Stimulated activated CD4-positive, alpha-beta T cell treated with anti-CD3 and anti-CD28 coated beads, Interleukin-15, amount 100 ng/mL, for 48 hours (primary cell): ENCODE results near the gene KIAA0825.
A peak's percentile ranks its signal among the peaks of the same experiment; 100 is the strongest.

Experiments
- DNase-seq, 2 donors: peaks; one replicate each; pipeline ENCODE4 v3.0.0-alpha.2; 2020; ENCODE audit warnings: low read depth in 2 of 2

Gene KIAA0825, protein sequence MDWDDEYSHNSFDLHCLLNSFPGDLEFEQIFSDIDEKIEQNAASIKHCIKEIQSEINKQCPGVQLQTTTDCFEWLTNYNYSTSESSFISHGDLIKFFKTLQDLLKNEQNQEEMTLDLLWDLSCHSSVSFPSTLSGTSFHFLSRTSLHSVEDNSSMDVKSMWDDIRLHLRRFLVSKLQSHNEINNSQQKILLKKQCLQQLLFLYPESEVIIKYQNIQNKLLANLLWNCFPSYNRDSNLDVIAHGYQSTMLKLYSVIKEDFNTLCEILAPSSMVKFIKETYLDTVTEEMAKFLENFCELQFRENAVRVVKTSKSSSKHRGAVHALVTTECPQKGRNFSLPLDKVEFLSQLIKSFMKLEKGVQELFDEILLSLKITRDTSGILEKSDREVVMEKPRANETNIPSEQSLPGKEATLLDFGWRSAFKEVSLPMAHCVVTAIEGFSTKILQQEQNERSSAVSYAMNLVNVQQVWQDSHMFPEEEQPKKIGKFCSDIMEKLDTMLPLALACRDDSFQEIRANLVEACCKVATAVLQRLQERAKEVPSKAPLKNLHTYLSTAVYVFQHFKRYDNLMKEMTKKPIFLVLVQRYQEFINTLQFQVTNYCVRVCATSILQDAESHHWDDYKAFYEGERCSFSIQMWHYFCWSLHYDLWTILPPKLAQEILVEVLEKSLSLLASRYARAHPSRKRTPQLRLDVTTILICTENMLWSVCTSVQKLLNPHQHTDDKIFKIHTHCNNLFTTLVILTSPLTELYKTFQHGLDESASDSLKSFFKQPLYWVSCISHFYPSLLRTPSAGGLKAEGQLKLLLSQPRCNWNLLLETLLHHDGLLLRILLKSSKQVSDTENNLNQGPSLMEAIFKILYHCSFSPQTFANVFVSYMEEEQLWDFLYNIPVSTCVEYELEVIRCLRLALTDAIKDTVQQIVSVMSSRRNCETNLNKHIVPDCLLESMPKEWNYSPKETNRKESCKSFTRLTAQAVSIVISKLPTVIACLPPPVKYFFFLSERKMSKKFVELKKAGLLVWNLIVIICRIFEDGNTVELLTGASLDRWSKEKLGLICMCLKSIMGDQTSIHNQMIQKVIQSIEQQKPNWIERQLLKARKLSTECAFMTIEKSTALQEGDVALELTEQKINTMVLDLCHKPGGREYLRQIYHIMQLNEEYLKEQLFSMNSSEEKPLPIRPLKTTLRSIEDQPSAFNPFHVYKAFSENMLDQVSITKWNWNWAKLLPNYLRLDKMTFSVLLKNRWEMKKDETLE (N-terminal part only)

DNA sequence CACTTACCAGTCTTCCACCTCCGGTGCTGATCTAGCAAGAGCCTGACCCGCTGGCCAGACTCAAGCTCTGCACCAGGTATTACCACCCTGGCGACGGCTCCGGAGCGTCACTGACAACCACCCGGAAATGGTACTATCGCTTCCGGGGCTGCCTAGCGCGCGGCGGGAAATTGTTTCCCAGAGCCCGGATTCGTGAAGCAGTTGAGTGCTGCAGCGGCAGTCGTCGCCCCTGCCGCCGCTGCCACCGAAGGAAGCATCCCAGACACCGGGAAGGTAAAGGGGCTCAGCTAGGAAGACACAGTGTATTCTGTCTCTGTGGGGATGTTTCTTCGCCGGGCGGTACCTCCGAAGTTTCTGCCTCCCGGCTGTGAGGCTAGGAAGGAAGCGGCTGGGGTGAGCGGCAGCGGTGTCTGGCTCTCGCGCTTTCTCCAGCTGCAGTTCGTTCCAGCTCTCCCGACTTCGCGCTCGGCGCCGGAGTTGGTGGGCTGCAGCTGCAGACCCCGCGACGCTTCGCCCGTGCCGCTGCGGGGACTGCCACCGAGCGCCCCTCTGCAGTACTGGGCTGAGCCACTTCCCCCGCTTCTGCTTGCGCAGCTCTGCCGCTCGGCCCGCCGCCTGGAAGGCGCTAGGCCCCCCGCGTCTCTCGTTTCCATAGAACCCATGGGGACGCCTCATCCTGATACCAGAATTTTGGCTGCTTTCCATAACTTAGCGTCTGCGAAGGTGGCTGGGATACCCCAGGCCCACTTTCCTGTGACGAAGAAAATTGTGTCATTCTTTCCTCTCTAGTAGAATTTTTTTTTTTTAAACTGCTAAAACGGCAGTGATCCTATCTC is at the start of gene KIAA0825, which contains the start of gene SLF1:
KIAA0825 (minus strand) TSS at position 112 of the 836 bp plus-strand sequence. CDS start 81,478 bp downstream, outside the sequence.
SLF1 (plus strand) TSS at position 177 of the 836 bp plus-strand sequence. CDS start 10,142 bp downstream, outside the sequence.
- peak; percentile 78 for DNase-seq

DNA sequence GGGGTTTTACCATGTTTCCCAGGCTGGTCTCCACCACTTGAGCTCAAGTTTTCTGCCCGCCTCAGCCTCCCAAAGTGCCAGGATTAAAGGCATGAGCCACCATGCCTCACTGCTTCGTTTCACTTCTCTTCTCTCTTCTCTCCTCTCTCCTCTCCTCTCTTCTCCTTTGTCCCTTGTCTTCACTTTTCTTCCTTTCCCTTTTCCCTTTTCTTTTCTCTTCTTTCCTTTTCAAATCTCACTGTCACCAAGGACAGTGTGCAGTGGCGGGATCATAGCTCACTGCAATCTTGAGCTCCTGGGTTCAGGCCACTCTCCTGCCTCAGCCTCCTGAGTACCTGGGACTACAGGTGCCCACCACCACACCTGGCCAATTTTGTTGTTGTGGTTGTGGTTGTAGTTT is 49.5 kb upstream of the KIAA0825 start:
- DNase-seq = no peak

DNA sequence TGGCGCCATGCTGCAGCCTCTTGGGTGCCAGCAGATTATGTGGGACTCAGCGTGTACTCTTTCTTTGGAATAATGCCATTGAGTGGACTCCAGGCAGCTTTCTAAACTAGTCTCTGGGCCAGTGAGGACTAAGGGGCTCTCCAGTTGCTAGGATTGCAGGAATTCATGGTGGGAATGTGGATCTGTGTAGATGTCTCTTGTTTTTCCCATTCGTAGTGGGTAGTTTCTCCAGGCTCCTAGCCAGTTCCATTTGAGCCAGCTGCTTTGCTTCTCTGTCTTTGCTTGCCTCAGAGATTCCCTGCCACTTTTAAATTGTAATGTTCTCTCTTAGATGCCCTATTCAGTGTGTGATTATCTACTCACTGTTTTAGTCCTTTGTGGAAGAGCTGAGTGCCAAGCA is 42.7 kb upstream of the KIAA0825 start:
- no peak for DNase-seq

GRCh38 chr5:94660506-94660905 is 42.1 kb upstream of the KIAA0825 start:
- no peak for DNase-seq

- DNase-seq = no peak
Measured at GRCh38 chr5:94658272-94658671, 39.9 kb upstream of the KIAA0825 start.

DNA sequence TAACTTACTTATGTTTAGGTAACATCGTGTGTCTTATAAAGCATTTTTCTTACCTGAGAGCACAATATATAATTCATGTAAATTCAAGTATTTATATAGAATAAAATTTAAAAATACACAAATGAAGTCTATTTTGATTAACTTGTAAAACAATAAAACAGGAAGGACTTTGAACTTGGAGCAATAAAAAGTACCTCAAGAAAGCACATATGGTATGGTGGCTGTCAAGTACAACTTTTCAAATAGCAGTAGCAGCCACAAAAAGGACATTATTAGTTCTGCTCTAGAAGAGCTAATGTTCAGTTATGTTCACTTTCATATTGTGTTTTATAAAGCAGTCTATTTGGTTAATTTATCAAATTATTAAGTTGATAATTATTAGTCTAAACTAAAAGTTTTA is 31.5 kb upstream of the KIAA0825 start:
- DNase-seq = no peak

DNA sequence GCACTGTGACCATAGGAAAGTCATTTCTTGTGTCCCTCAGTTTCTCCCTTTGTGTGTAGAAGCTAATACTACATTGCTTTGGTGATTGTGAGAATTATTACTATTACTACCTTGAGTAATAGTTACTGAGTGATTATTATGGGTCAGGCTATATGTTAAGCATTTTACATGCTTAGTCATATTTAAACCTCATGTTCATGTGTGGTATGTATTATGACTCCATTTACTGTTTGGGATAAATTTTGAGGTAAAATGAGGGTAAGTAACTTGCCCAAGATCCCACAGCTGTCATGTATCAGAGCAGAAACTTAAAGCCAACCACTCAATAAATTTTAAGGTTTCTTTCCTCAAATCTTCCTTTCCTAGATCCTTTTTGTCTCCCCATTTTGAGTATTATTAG is 28.4 kb upstream of the KIAA0825 start:
- no peak for DNase-seq

DNA sequence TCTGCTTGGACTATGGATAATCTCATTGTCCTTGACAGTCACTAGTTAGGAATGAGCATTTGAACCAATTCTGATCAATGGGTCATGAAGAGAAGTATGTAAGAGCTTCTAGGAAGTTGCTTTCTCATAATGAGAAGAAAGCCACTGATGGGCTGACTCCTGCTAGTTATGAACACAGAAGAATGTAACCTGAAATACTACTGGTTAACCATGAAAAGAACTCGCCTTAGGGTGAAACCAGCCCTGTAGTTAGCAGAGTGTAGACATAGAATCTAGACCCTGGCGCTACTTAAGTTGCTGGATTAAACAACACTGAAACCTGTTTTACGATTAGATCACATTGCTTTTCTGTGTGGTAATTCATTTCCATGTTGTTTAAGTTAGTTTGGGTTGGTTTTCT is 26.6 kb upstream of the KIAA0825 start:
- DNase-seq = no peak

DNA sequence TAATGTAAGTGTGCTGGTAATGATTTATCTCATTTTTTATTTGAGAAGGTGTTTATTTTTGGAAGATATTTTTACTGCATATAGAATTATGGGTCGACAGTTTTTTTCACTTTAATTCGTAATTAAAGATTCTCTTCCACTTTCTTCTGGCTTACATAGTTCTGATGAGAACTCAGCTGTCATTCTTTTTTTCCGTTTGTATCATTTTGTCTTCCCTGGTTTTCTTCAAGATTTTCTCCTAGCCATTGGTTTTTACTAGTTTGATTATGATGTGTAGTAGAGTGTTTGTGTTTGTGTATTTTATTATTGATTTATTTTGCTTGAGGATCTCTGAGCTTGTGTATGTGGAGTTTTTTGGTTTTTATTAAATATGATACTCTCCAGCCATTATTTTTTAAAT is 21.8 kb upstream of the KIAA0825 start:
- DNase-seq = no peak

DNA sequence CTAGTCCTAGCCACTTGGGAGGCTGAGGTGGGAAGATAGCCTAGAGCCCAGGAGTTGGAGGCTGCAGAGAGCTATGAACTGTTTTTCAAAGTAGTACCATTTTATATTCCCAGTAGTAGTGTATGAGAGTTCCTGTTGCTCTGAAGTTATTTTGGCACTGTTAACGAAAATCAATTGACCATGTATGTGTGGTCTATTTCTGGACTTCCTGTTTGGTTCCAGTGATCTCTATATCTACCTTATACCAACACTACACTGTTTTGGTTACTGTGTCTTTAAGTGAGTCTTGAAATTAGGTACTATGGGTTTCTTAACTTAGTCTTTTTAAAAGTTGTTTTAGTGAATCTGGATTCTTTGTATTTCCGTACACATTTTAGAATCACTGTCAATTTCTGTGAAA is 13.6 kb upstream of the KIAA0825 start:
- no peak for DNase-seq

- DNase-seq = no peak
Measured at GRCh38 chr5:94627191-94627590, 8.8 kb upstream of the KIAA0825 start.

DNA sequence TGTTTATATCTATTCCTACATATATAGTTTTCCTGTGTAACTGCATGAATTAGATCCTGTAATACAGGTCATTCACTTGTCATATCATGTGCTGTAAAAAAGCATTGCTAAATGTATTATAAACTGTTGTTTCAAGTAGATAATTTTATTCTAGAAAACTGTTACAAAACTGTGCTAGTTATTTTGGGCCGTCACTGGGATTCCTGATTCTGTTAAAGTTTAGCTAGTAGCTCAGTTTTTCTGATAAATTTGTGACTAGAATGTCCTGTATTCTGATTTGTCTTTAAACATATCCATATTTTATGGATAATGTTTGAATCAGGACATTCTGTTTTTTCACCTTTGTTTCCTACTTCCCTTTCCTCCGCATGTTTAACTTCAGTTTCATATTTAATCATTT is 5.5 kb upstream of the KIAA0825 start:
- no peak for DNase-seq

- DNase-seq = no peak
Measured at GRCh38 chr5:94623011-94623410, 4.6 kb upstream of the KIAA0825 start.

DNA sequence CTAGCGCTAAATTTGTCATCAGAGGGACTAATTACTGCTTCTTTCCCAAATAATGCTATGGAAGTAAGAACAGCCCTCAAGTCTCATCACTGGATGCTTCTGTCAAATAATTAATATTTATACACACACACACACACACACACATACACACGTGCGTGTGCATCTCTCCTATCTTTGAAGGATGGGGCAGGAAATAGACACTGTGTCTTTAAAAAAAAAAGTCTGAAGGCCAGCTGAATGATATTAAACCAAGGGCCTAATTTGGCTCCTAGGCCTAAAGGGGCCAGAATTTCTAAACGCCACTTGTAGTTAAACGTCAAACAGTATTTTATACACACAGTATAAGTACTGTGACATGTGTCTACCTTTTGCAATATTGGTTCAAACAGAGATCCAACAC is 3.4 kb upstream of the KIAA0825 start:
- no peak for DNase-seq

DNA sequence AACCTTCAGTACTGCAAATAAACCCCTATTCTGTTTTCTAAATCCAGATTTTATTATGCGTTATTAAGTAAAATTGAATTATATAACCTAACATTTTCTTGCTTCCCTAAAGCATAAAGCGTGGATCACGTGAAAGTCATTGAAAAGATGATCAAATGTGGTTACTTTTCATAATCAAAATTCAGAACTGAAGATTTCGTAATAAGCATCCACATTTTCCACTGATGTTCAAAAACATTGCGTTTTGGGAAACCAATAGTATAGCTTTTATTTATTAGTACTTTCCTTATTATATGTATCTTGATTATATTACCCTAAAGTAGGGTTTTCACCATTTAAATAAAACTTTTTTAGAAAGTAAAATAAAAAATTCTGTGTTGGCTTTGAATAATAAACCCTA is 1.9 kb upstream of the KIAA0825 start:
- no peak for DNase-seq

DNA sequence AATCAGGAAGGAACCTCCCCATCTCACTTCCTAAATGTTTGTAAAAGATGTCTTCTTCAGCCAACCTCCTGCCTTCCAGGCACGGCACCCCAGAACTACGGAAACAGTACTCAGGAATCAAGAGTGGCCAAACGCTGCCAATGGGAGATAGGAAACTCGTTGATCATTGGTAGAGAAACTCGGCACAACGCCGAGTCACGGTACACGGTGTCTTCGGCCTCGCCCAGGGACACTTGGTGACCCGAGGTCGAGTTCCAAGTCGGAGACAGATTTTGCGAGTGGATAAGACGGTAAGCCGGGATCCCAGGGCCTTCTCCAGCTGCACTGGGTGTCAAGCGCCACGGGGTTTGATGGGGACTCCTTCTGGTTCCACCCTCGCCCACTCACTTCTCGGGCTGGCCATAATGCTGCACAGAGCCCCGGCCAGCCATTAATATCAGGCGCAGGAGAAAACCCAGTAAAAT is 343 bp downstream of the KIAA0825 start:
- no peak for DNase-seq

- DNase-seq = no peak
Measured at GRCh38 chr5:94615862-94616261, 2.5 kb downstream of the KIAA0825 start.

- DNase-seq = no peak
Measured at GRCh38 chr5:94614156-94614805, 4.1 kb downstream of the KIAA0825 start.

DNA sequence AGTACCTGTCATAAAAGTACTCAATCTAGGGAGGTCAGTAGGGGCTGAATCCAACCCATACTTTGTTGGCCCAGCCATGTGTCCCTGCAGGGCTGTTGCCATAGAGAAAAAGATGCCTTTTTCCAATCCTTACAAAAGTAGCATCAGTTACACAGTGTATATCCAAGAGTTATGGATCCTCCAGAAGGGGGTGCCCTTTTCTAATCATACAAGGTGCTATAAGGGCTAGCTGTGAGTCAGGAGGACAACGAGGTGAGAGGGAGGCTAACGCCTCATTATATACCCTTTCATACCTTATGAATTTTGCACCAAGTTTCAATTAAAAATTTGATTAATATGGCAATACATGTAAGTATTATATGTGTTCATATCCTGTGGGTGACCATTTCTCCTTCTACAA is 4.8 kb downstream of the KIAA0825 start:
- no peak for DNase-seq

GRCh38 chr5:94595281-94595840 is 23.0 kb downstream of the KIAA0825 start:
- no peak for DNase-seq
